H1 (cell line): ENCODE data around the gene ARFGEF3. TPM values are rescaled to one million over a fixed set of nuclear protein-coding genes. Genes with fewer than 3 reads are reported as not detected.

Experiments used
- CTCF ChIA-PET: fragments of 300-600 bp; sonication (Branson Sonifier 250); formaldehyde crosslinking; loops from one replicate; lab custom pipeline; 2021; ENCODE audit not compliant: partially characterized antibody; lab: Charles Lee
- POLR2A ChIA-PET: fragments of 300-600 bp; sonication (Branson Sonifier 250); formaldehyde crosslinking; loops from one replicate; lab custom pipeline; 2021; ENCODE audit warnings: inconsistent platforms; ENCODE audit not compliant: partially characterized antibody; lab: Charles Lee
- DNase-seq, 2 experiments: peaks; one replicate each; pipeline versions ENCODE4 v3.0.0 to v3.0.0-alpha.2; 2010 to 2022; ENCODE audit warnings: low spot score in 2 of 2, low read depth in 1 of 2, mixed read lengths in 1 of 2
- FAIRE-seq: peaks from 2 replicates; lab custom pipeline; 2011; peaks lifted over from hg19 to GRCh38; lab: Jason Lieb, UNC
- H2AFZ ChIP-seq: 2 replicates; pipeline ENCODE4 v1.8.1; 2012; ENCODE audit warnings: low read length, inconsistent platforms
- H2AK5ac ChIP-seq: 2 replicates; pipeline ENCODE4 v1.6.1; 2013; ENCODE audit warnings: low read depth, low read length
- H2BK120ac ChIP-seq: replicated peaks from 2 replicates; pipeline ENCODE3; 2013; ENCODE audit warnings: low read depth, low read length, inconsistent platforms
- H2BK12ac ChIP-seq: 2 replicates; pipeline ENCODE4 v1.6.1; 2013; ENCODE audit warnings: low read depth, low read length
- H2BK15ac ChIP-seq: 2 replicates; pipeline ENCODE4 v1.6.1; 2013; ENCODE audit warnings: low read length
- H2BK20ac ChIP-seq: 2 replicates; pipeline ENCODE4 v1.6.1; 2013; ENCODE audit warnings: low read length
- H2BK5ac ChIP-seq: 2 replicates; pipeline ENCODE4 v1.6.1; 2013; ENCODE audit warnings: low read depth, low read length
- H3K14ac ChIP-seq: 2 replicates; pipeline ENCODE4 v1.6.1; 2013; ENCODE audit warnings: inconsistent platforms; ENCODE audit not compliant: insufficient read length
- H3K18ac ChIP-seq: 2 replicates; pipeline ENCODE4 v1.6.1; 2013; ENCODE audit warnings: low read length; ENCODE audit errors: extremely low read depth
- H3K23ac ChIP-seq: 2 replicates; pipeline ENCODE4 v1.6.1; 2013; ENCODE audit warnings: inconsistent platforms; ENCODE audit not compliant: insufficient read length
- H3K23me2 ChIP-seq: 2 replicates; pipeline ENCODE4 v1.6.1; 2013; ENCODE audit warnings: low read depth, low read length
- H3K27ac ChIP-seq: 2 replicates; pipeline ENCODE4 v1.6.1; 2011; ENCODE audit warnings: low read depth, low read length, inconsistent platforms
- H3K27me3 ChIP-seq, 4 experiments: replicated peaks in 1 of 4; 1 replicate in 1 of 4; 2 replicates in 3 of 4; pipeline versions ENCODE4 v1.6.1 to v1.8.1; 2011 to 2013; ENCODE audit warnings: low read length in 3 of 4, mild to moderate bottlenecking in 3 of 4, inconsistent platforms in 2 of 4, mixed read lengths in 2 of 4, moderate library complexity in 1 of 4; ENCODE audit not compliant: control insufficient read depth in 3 of 4, insufficient read depth in 3 of 4; ENCODE audit errors: extremely low read depth in 1 of 4
- H3K36me3 ChIP-seq, 4 experiments: 2 replicates each; pipeline versions ENCODE4 v1.6.1 to v1.8.1; 2011 to 2013; ENCODE audit warnings: mild to moderate bottlenecking in 4 of 4, low read length in 3 of 4, moderate library complexity in 2 of 4, control low read depth in 1 of 4, inconsistent platforms in 1 of 4; ENCODE audit not compliant: insufficient read depth in 4 of 4, control insufficient read depth in 2 of 4
- H3K4ac ChIP-seq: replicated peaks from 2 replicates; pipeline ENCODE3; 2013; ENCODE audit warnings: low read length, low read depth, mixed read lengths, inconsistent platforms; ENCODE audit not compliant: insufficient read length
- H3K4me1 ChIP-seq, 4 experiments: replicated peaks in 1 of 4; 1 replicate in 1 of 4; 2 replicates in 3 of 4; pipeline versions ENCODE4 v1.6.1 to v1.8.1; 2011 to 2013; ENCODE audit warnings: low read length in 3 of 4, inconsistent platforms in 2 of 4, mixed read lengths in 1 of 4; ENCODE audit not compliant: insufficient read depth in 4 of 4, control insufficient read depth in 3 of 4
- H3K4me2 ChIP-seq, 2 experiments: 2 replicates each; pipeline versions ENCODE4 v1.6.1 to v1.8.1; 2011 to 2013; ENCODE audit warnings: low read depth in 2 of 2, low read length in 2 of 2, control low read depth in 1 of 2, inconsistent platforms in 1 of 2, mild to moderate bottlenecking in 1 of 2; ENCODE audit not compliant: insufficient read depth in 1 of 2
- H3K4me3 ChIP-seq, 4 experiments: fragments of 200-600, 300-600 bp in 1 of 4; sonication (generic), shearing (Covaris generic), sonication (Bioruptor Twin) in 1 of 4; 2 replicates each; pipeline versions ENCODE4 v1.5.1 to v1.8.1; 2011 to 2016; ENCODE audit warnings: low read length in 4 of 4, low read depth in 3 of 4, control low read depth in 2 of 4, inconsistent platforms in 2 of 4, mild to moderate bottlenecking in 2 of 4, mixed read lengths in 1 of 4, moderate library complexity in 1 of 4; ENCODE audit not compliant: insufficient read depth in 2 of 4; ENCODE audit errors: extremely low read depth in 1 of 4
- H3K56ac ChIP-seq: replicated peaks from 2 replicates; pipeline ENCODE3; 2013; ENCODE audit warnings: low read depth, mild to moderate bottlenecking, mixed read lengths, low read length, inconsistent platforms; ENCODE audit not compliant: insufficient read length
- H3K79me1 ChIP-seq: 2 replicates; pipeline ENCODE4 v1.6.1; 2013; ENCODE audit warnings: low read depth, low read length, control low read depth
- H3K79me2 ChIP-seq, 2 experiments: 2 replicates each; pipeline versions ENCODE4 v1.6.1 to v1.8.1; 2012 to 2013; ENCODE audit warnings: low read length in 2 of 2, mild to moderate bottlenecking in 2 of 2, inconsistent platforms in 1 of 2; ENCODE audit not compliant: insufficient read depth in 2 of 2, control insufficient read depth in 1 of 2
- H3K9ac ChIP-seq, 4 experiments: replicated peaks in 1 of 4; 1 replicate in 1 of 4; 2 replicates in 3 of 4; pipeline versions ENCODE4 v1.6.1 to v1.8.1; 2011 to 2013; ENCODE audit warnings: low read depth in 3 of 4, low read length in 3 of 4, control low read depth in 2 of 4, mild to moderate bottlenecking in 2 of 4, moderate library complexity in 2 of 4, inconsistent platforms in 1 of 4; ENCODE audit errors: extremely low read depth in 1 of 4
- H3K9me3 ChIP-seq, 2 experiments: 2 replicates each; pipeline versions ENCODE4 v1.6.1 to v1.8.1; 2012 to 2013; ENCODE audit warnings: mild to moderate bottlenecking in 2 of 2, moderate library complexity in 2 of 2, control low read depth in 1 of 2, inconsistent platforms in 1 of 2, low read depth in 1 of 2, low read length in 1 of 2, mixed read lengths in 1 of 2; ENCODE audit not compliant: insufficient read depth in 2 of 2
- H4K20me1 ChIP-seq, 2 experiments: replicated peaks in 1 of 2; 2 replicates each; pipeline versions ENCODE3 to v1.8.1; 2011 to 2013; ENCODE audit warnings: inconsistent platforms in 2 of 2, low read length in 2 of 2, mild to moderate bottlenecking in 1 of 2; ENCODE audit not compliant: insufficient read depth in 2 of 2, control insufficient read depth in 1 of 2
- H4K5ac ChIP-seq: 2 replicates; pipeline ENCODE4 v1.6.1; 2013; ENCODE audit warnings: low read length, low read depth, mixed read lengths, inconsistent platforms; ENCODE audit not compliant: insufficient read length
- H4K8ac ChIP-seq: 2 replicates; pipeline ENCODE4 v1.8.0; 2013; ENCODE audit warnings: mild to moderate bottlenecking, moderate library complexity, low read length, inconsistent platforms; ENCODE audit not compliant: insufficient read depth; ENCODE audit errors: extremely low read depth
- H4K91ac ChIP-seq: replicated peaks from 2 replicates; pipeline ENCODE3; 2013; ENCODE audit warnings: low read length, mixed read lengths, inconsistent platforms; ENCODE audit not compliant: insufficient read length
- ATF3 ChIP-seq: IDR thresholded peaks from 2 replicates; pipeline ENCODE4 v1.6.1; 2011; ENCODE audit warnings: low read depth, mild to moderate bottlenecking, low read length; ENCODE audit not compliant: insufficient read depth
- CBX5 ChIP-seq: fragments of 300-800, 300-1000 bp; sonication (generic); IDR thresholded peaks from 2 replicates; pipeline ENCODE4 v1.7.1; 2016; ENCODE audit warnings: antibody characterized with exemption, low read length, low read depth
- JUND ChIP-seq: IDR thresholded peaks from 2 replicates; pipeline ENCODE4 v1.6.1; 2011; ENCODE audit warnings: mild to moderate bottlenecking, improper control_type of control experiment, low read length
- KDM1A ChIP-seq: fragments of 200-600, 300-600 bp; sonication (generic); IDR thresholded peaks from 2 replicates; pipeline ENCODE4 v1.7.1; 2016; ENCODE audit warnings: mild to moderate bottlenecking, low read length, borderline replicate concordance
- RBBP5 ChIP-seq: IDR thresholded peaks from 2 replicates; pipeline ENCODE4 v1.7.1; 2012; ENCODE audit warnings: low read depth, mild to moderate bottlenecking, inconsistent platforms, low read length, moderate library complexity, borderline replicate concordance
- RXRA ChIP-seq: IDR thresholded peaks from 2 replicates; pipeline ENCODE4 v1.6.1; 2011; ENCODE audit warnings: low read depth, mild to moderate bottlenecking, low read length, moderate library complexity; ENCODE audit not compliant: insufficient read depth
- SAP30 ChIP-seq: fragments of 300-600 bp; sonication (generic); IDR thresholded peaks from 2 replicates; pipeline ENCODE4 v1.7.1; 2012; ENCODE audit warnings: low read length, moderate library complexity, mild to moderate bottlenecking, inconsistent platforms; ENCODE audit not compliant: insufficient read depth, insufficient replicate concordance
- SP4 ChIP-seq: IDR thresholded peaks from 2 replicates; pipeline ENCODE4 v1.6.1; 2012; ENCODE audit warnings: low read length, inconsistent platforms
- SUZ12 ChIP-seq: fragments of 200-600 bp; sonication (generic); IDR thresholded peaks from 2 replicates; pipeline ENCODE4 v1.6.1; 2012; ENCODE audit warnings: mild to moderate bottlenecking, inconsistent platforms, low read length, moderate library complexity, mixed read lengths
- TAF7 ChIP-seq: optimal IDR thresholded peaks from 2 replicates; pipeline ENCODE3; 2011; ENCODE audit warnings: low read depth, mild to moderate bottlenecking, inconsistent platforms, low read length, moderate library complexity, borderline replicate concordance
- WGBS, 2 experiments: shearing (Covaris generic) in 1 of 2; methylation state at CpG; one replicate each; pipeline versions ENCODE4 v1.1.6 to v1.1.7; 2013 to 2015; ENCODE audit warnings: low lambda C conversion rate in 2 of 2, mixed read lengths in 2 of 2, inconsistent platforms in 1 of 2, low coverage in 1 of 2, missing lambda C conversion rate in 1 of 2; ENCODE audit not compliant: insufficient replicate concordance in 2 of 2, insufficient coverage in 1 of 2, insufficient read length in 1 of 2; ENCODE audit errors: extremely low coverage in 1 of 2, missing lambda C conversion rate in 1 of 2; 5-methylcytosine and 5-hydroxymethylcytosine counted together
- polyA plus RNA-seq, 7 experiments: library from polyadenylated mRNA; depleted of rRNA in 3 of 7; stranded (reverse) in 5 of 7; unstranded in 2 of 7; fragments of >200 nt in 5 of 7; fragments of 200-250 nt in 2 of 7; gene quantifications; 1 replicate in 5 of 7; 2 replicates in 1 of 7; 4 replicates in 1 of 7; pipeline versions ENCODE4 v1.2.1 to v1.2.3, GENCODE V29; 2011 to 2013; ENCODE audit warnings: missing spikeins in 2 of 7, mixed read lengths in 2 of 7
- total RNA-seq: library from RNA; stranded (reverse); fragmentation: NEBNext Ultra II Directional; extraction: Animal tissue kit (Norgen Biotek cat#: 25700); gene quantifications from 2 replicates; pipeline ENCODE4 v1.2.1, GENCODE V29; 2021
- TF ChIP-seq, protein P1 (sequence below): IDR thresholded peaks from 2 replicates; pipeline ENCODE4 v1.6.1; 2012; ENCODE audit warnings: inconsistent platforms

The ARFGEF3 gene
- total and polyA plus RNA-seq, 2 of the 8 experiments (the other 6 are each of a cell fraction or from before 2014, with no cell fraction given): 5.8 to 23.2 TPM

- Histone ChIP-seq H4K5ac (no peak overlapping the region), H3K27ac (no peak overlapping the region), H3K36me3 (peaks cover 0 to 11% (median 6%) of the 10 kb centered on the region in 4 experiments; a peak in 4 of 8 replicates), H3K23ac (no peak overlapping the region), H4K20me1 (no peaks in the 10 kb centered on the region), H3K4me1 (peaks cover 8 to 18% (median 11%) of the 10 kb centered on the region in 4 experiments; a peak in 6 of 7 replicates), H2BK15ac (no peak overlapping the region), H3K79me1 (no peaks in the 10 kb centered on the region), H3K56ac (no peak overlapping the region), H3K27me3 (no peaks in the 10 kb centered on the region), H2AFZ (no peak overlapping the region), H2BK20ac (0 out of 2 replicates have a peak overlapping the region, but pooled peaks have one; percentile 8), H2BK12ac (peak overlapping the region; percentile 82), H3K9ac (no peak overlapping the region), H3K4me3 (0 out of 8 replicates have a peak overlapping the region, but pooled peaks of 1 of the 4 experiments have one; percentile 21), H3K4me2 (peak overlapping the region; percentile 59 to 74), H2BK5ac (peak overlapping the region; percentile 84; the same call in 1 of the 2 replicates), H4K91ac (no peak overlapping the region), H3K9me3 (no peaks in the 10 kb centered on the region), H2AK5ac (peak overlapping the region; percentile 83; the same call in 1 of the 2 replicates), H3K18ac (peak overlapping the region; percentile 72), H3K23me2 (no peaks in the 10 kb centered on the region), H3K4ac (peak overlapping the region; percentile 16), H3K79me2 (no peaks in the 10 kb centered on the region), H2BK120ac (no peak overlapping the region), H3K14ac (no peak overlapping the region), H4K8ac (no peak overlapping the region)
- POLR2A ChIA-PET: interaction anchor here (1.0 kb wide), 2 partner anchors 15 to 20 kb away, joined by 3 to 6 read pairs; no protein-coding TSS in a partner anchor
- CTCF ChIA-PET: interaction anchor here (0.6 to 1.3 kb wide), 4 partner anchors 14 to 72 kb away, joined by 3 read pairs; partner anchors contain the start of gene HEBP2
- 41% methylated on average over 2 of the region's 2 CpGs; no CpG with 5 or more reads in 1 of the 2 experiments for WGBS, 2 experiments
- DNase-seq: no peak
- FAIRE-seq: peak; percentile 7
- TF ChIP-seq, protein P1, sequence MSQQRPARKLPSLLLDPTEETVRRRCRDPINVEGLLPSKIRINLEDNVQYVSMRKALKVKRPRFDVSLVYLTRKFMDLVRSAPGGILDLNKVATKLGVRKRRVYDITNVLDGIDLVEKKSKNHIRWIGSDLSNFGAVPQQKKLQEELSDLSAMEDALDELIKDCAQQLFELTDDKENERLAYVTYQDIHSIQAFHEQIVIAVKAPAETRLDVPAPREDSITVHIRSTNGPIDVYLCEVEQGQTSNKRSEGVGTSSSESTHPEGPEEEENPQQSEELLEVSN: no peak
- no peak for TF ChIP-seq RBBP5
- TF ChIP-seq ATF3: no peak
- no peak for TF ChIP-seq CBX5
- no peak for TF ChIP-seq SP4
- TF ChIP-seq KDM1A: no peak
- no peak for TF ChIP-seq TAF7
- no peak for TF ChIP-seq SUZ12
- no peak for TF ChIP-seq SAP30
- TF ChIP-seq JUND: no peak
- no peak for TF ChIP-seq RXRA
These were observed 170.2 kb downstream of the ARFGEF3 start for GRCh38 chr6:138331984-138332383.
